Activated CD8-positive, alpha-beta memory T cell treated with anti-CD3 and anti-CD28 coated beads, Interleukin-2, amount 50 U/mL, for 24 hours (primary cell): Measurements from ENCODE around the gene ING4.
"Not testable (repeated sequence)": the region's sequence is repeated elsewhere in the genome, so short reads cannot be mapped to it uniquely, and the experiment has no call there.

ENCODE experiments used
- DNase-seq: peaks from one replicate; pipeline ENCODE4 v3.0.0-alpha.2; 2020; ENCODE audit errors: extremely low read depth

ING4 gene

GRCh38 chr12:6662906-6663742 is at the start of gene ING4:
ING4 (minus strand) TSS chr12:6663119; CDS start chr12:6663101, 18 bp downstream.
- peak; percentile 88 for DNase-seq

GRCh38 chr12:6708960-6709394 is 46.1 kb upstream of the ING4 start:
- DNase-seq, result no peak

DNA sequence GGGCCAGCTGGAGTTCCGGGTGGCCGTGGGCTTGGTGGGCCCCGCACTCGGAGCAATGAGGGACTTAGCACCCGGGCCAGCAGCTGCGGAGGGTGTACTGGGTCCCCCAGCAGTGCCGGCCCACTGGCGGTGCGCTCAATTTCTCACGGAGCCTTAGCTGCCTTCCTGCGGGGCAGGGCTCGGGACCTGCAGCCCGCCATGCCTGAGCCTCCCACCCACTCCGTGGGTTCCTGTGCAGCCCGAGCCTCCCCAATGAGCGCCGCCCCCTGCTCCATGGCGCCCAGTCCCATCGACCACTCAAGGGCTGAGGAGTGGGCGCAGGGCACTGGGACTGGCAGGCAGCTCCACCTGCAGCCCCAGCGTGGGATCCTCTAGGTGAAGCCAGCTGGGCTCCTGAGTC is 45.4 kb upstream of the ING4 start:
- not testable (repeated sequence) for DNase-seq

GRCh38 chr12:6703631-6704030 is 40.7 kb upstream of the ING4 start:
- no peak for DNase-seq

- no peak for DNase-seq
These were observed 38.3 kb upstream of the ING4 start for GRCh38 chr12:6701078-6701768.

DNA sequence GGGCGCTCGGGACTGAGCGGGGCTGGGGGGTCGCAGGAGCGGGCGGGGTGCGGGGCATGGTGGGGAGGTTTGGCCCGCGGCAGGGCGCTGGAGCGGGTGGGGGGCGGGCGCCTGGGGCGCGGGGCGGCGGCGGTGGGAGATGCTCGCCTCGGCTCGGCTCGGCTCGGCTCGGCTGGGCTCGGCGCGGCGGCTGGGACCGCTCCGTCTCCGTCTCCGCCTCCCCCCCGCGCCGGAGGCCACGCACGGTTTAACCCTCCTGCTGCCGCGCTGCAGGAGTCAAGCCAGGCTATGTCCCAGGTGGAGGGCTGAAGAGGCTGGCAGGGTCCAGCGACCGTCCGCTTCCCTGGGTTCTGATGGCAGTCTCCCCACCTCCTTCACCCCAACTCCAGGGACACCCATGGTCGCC is 37.7 kb upstream of the ING4 start, which contains the start of gene PIANP:
Gene PIANP (minus strand): TSS at position 170 of the 406 bp plus-strand sequence. CDS start 2,754 bp downstream, outside the sequence.
- DNase-seq, result no peak

DNA sequence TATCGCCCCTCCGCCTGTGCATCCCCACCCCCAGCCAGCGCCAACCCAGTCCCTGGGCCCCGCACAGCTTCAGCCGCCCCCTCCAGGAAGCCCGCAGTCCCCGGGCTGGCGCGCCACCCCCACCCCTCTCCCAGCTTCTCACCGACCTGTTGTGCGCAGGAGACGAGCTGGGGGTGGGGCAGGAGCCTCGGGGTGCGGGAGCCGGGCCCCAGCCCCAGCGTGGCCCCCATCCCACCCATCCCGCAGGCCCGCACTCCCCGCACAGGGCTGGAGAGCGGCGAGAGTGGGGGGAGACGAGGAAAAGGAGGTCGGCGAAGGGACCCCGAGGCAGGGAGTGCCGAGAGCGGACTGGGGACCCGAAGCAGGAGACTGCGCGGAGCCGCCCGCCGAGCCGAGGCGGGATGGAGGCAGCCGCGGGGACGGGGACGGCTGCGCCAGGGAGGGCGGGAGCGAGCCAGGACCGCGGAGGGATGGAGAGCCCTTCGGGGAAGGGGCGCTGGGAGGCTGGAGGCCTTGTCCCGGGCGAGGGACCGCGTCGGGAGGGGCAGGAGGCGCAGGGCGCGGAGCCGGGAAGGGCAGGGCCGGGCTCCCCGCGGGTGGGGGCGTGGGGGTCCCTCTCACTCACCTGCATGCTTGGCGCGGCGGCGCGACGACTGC is 37.2 kb upstream of the ING4 start:
- DNase-seq, result no peak

- DNase-seq, result no peak
These were observed 36.5 kb upstream of the ING4 start for GRCh38 chr12:6699259-6699988.

GRCh38 chr12:6698352-6699046 is 35.6 kb upstream of the ING4 start:
- no peak for DNase-seq

DNA sequence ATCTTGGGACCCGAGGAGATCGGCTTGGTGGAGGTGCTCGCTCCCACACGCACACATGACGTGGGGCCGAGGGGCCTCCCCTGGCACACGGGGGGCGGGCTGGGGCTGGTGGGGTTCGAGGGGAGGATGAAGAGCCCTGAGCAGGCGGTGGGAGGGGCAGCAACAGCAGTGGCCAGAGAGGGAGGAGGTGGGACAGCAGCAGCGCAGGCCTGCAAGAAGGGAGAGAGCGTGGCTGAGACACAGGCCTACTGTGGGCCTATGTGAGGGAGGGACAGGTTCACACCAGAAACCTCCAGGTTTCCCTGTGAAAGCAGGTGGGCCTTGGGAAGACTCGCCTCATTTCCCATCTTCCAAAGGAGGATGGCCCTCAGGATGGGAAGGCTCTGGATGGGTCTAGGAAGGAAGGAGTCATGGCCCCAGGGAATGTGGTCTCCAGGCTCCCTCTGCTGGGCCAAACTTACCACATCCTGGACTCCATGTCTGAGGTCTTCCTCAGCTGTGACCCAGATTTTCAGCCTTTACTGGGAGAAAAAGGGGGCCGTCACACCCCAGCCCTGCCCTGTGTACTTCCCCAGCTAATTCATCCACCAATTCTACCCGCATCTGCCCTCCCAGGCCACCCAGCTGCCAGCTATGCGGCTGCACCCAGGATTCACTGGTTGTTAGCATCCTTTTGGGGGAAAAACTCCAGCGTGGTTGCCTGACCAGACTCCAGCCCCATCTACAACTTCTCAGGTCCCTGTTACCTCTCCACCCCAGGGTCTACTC is 34.8 kb upstream of the ING4 start:
- DNase-seq, result no peak

DNA sequence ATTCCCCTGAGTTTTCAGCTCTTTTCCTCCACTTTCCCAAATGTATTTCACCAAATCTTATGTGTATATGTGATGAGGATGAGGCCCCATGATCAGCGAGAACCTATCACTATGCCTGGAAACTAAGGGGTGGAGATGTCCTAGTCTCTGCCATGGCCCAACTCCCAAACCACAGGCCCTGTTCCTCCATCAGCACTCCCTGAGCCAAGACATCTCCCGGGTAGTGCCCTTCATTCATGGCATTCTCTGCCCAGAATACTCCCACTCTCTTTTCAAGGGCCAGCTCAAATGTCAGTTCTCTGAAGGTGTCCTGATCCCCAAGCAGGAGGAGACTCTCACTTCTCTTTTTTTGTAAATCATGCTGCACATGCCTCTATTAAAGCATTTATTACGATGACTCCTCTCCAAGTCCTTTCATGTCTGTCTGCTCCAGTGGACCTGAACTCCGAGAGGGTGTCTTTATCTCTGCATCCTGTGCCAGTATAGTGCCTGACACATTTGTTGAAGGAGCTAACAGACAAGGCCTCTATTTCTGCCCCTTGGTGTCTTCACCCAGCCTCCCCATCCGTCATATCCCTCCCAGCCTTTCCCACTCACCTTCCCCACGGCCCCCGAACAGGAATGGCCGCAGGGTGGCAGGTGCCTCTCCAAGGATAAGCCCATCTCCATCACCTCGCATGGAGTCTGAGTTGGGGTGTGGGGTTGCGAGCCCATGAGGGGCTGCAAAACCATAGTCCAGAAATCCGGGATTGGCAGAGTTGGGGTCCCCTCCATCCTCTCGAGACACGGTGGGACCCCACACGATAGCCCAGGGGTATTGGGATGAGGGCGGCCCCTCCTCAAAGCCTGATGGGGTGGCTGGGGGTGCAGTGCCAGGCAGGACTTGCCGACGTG is 34.0 kb upstream of the ING4 start:
- DNase-seq, result no peak

- no peak for DNase-seq
These were observed 32.6 kb upstream of the ING4 start for GRCh38 chr12:6695313-6696045.

GRCh38 chr12:6694701-6695100 is 31.8 kb upstream of the ING4 start:
- DNase-seq, result no peak

DNA sequence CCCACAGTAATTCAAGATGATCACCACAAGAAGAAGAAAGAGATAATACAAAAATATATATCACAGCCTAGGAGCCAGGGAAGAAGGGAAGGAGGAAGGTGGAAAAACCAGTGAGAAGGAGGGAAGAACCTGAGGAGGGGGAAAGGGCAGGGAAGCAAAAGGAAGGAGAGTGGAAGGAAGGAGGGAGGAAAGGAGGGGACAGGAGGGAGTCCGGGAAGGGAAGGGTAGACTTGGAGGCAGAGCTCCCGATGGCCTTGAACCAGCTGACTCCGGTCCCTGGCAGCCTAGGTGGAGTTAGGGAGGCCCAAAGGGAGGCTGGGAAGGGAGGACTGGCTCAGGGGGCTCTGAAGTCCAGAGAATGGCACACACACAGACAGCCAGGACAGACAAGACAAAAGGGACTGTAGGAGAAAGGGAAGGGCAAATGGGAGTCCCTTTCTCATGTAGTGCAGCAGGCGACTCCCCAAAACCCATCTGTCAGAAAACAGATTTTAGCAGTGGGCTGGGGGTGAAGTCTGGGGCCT is 31.0 kb upstream of the ING4 start:
- no peak for DNase-seq

DNA sequence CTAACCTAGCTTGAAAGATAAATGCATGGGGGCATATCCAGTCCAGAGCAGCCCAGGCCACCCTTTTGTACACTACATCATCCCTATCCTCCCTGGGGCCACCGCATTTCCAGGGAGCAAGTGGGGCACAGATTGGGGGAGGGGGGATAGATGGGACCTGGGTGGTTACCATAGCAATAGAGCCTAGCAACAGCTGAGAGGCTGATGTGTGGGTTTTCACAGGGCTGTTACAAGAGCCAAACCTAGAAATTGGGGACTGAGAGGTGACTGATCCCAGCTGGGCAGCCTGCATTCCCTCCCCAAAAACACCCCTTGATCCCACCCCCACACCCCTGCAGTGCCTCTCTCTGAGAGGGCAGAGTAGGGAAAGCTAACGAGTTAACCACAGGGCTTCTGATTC is 30.0 kb upstream of the ING4 start:
- no peak for DNase-seq

- DNase-seq, result no peak
These were observed 28.6 kb upstream of the ING4 start for GRCh38 chr12:6691473-6691872.

- peak; percentile 94 for DNase-seq
These were observed 26.3 kb upstream of the ING4 start, which contains the start of gene ZNF384 for GRCh38 chr12:6688999-6689882. ZNF384 (minus strand) TSS chr12:6689375; CDS start chr12:6679520, 9,855 bp downstream.
